Measurements from ENCODE around the gene PSMG1. TPM values are rescaled to one million over a fixed set of nuclear protein-coding genes. Genes with fewer than 3 reads are reported as not detected.
A peak's percentile ranks its signal among the peaks of the same experiment; 100 is the strongest.

The PSMG1 gene
- total RNA-seq, 6 donors from 2014 or later = 6.1 to 24.6 (median 19.7) TPM

DNA sequence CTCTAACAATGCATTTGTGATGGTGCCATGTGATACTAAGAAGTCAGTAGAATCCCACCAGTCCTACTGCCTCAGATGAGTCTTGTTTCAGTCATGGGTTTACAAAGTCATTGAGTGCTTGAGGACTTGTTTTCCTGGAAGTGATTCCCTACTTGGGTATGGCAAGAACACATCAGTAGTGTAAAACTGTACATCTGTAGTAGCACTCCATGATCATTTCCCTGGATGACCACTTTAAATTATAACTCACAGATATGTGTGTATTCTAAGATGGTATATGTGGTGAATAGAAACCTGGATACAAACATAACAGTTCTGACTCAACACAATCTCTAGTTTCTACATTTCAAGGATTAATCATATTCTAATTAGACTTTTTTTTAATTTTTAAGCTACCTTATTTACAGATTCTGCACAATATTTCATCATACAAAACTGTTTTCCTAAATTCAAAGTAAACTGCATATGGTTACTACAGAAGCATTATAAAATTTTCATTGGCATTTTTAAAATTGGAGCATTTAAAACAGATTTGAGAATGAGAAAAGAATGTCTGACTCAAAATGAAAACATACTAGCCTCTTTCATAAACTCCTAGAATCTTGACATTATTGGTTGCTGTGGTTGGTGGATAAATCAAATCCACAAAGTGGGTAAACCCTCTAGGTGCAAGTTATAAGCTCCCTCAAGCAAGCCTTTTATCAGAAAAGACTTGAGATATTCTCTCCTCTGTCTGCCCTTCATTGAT lies 6.8 kb upstream of the PSMG1 start:
- peaks cover 0 to 16% (median 7%) of the 10 kb centered on the region in 4 donors for H3K4me1 ChIP-seq
- H3K27me3 ChIP-seq = no peaks in the 10 kb centered on the region
- no peak overlapping the region for H3K27ac ChIP-seq
- no peak for DNase-seq
- ATAC-seq (ENCODE audit: low FRiP score in 2 of 2) = no peak
- no peak overlapping the region for H3K4me3 ChIP-seq
- peaks cover 0 to 12% (median 0%) of the 10 kb centered on the region in 4 donors for H3K36me3 ChIP-seq
- TF ChIP-seq POLR2AphosphoS5 (IDR thresholded peaks at IDR 0.05) = no peak
- no peak for TF ChIP-seq EP300 (IDR thresholded peaks at IDR 0.05)
- H3K9me3 ChIP-seq = no peaks in the 10 kb centered on the region

DNA sequence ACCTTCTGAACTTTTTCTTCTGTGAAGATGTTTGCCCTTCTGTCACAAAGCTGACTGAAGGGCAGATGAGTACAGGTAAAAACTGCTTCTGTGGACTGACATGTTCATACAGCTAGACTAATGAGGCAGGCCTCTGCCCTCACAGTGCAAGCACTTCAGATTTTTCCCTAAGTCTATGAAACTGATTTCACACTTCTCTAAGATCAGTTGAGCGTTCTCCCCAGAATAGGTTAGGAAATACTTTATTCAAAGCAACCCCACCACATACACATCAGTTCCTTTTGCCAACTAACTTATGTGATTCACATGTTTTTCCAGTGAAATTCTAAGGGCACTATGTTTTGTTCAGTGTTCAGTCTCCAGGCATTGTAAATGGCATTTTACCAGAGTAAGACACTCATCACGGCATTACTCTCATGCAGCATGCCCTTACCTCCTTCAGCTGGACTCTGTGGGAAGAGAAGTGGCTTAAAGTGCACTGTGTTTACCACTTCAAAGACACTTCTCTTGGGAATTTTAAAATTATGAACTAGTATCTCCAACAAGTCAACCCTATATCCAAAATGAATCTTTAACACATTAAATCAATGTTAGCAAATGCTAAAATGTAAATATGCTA lies 5.4 kb upstream of the PSMG1 start:
- Histone ChIP-seq H3K36me3 (no peaks in the 10 kb centered on the region), H3K27ac (peak overlapping the region in 3 of 4 donors; percentile 4 to 42 (median 12)), H3K4me3 (no peak overlapping the region), H3K9me3 (no peaks in the 10 kb centered on the region), H3K27me3 (no peaks in the 10 kb centered on the region), H3K4me1 (peaks cover 4 to 23% (median 12%) of the 10 kb centered on the region in 4 donors)
- TF ChIP-seq POLR2AphosphoS5 (IDR thresholded peaks at IDR 0.05) = no peak
- no peak for TF ChIP-seq EP300 (IDR thresholded peaks at IDR 0.05)
- TF ChIP-seq, protein P1, sequence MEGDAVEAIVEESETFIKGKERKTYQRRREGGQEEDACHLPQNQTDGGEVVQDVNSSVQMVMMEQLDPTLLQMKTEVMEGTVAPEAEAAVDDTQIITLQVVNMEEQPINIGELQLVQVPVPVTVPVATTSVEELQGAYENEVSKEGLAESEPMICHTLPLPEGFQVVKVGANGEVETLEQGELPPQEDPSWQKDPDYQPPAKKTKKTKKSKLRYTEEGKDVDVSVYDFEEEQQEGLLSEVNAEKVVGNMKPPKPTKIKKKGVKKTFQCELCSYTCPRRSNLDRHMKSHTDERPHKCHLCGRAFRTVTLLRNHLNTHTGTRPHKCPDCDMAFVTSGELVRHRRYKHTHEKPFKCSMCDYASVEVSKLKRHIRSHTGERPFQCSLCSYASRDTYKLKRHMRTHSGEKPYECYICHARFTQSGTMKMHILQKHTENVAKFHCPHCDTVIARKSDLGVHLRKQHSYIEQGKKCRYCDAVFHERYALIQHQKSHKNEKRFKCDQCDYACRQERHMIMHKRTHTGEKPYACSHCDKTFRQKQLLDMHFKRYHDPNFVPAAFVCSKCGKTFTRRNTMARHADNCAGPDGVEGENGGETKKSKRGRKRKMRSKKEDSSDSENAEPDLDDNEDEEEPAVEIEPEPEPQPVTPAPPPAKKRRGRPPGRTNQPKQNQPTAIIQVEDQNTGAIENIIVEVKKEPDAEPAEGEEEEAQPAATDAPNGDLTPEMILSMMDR (IDR thresholded peaks at IDR 0.05) = no peak
- no peak for TF ChIP-seq POLR2A (IDR thresholded peaks at IDR 0.05)
- 59 to 60% methylated on average over 2 of the region's 2 CpGs for WGBS, 2 donors
- no peak for DNase-seq
- peak; percentile 46 to 87 for ATAC-seq (ENCODE audit: low FRiP score in 2 of 2)

DNA sequence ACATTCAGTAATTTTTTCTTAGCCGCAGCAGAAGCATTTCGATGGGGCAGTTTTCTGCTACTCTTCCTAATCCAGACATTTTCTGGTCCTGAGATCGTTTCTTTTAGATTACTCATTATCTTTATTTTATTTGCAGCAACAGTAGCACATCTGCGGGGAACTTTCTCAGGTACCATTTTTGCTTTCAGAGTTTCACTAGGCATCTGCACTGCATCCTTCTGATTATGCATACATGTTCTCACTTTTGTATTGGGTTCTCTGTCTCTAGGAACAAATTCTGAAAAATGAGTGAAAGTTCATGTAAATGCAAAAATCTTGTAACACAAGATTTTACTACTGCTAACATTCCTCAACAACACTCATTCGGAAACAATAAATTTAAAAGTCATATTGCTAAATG lies 3.9 kb upstream of the PSMG1 start:
- 82 to 90% methylated on average over 5 of the region's 5 CpGs for WGBS, 2 donors

DNA sequence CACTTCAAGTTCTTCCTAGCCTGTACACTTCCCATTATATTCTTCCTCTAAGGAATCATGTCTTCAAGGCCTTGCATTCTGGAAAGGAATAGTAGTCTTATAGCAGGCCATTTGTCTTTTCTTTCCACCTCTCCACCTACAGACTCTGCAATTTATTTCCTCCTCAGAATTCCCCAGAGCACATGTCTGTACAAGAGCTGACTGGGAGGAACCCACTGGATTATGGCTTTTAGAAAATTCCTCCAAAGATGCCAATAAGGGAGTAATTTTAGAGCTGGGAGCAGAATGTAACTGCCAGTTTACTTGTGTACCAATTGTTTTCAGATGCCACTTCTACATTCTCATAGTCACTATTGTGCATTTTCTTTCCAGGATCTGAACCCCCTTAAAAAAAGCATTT lies 3.4 kb upstream of the PSMG1 start:
- Histone ChIP-seq H3K27me3 (no peaks in the 10 kb centered on the region), H3K9me3 (no peaks in the 10 kb centered on the region), H3K4me3 (no peak overlapping the region), H3K4me1 (peaks cover 13 to 33% (median 20%) of the 10 kb centered on the region in 4 donors), H3K27ac (no peak overlapping the region), H3K36me3 (no peaks in the 10 kb centered on the region)
- ATAC-seq (ENCODE audit: low FRiP score in 2 of 2) = no peak
- TF ChIP-seq POLR2A (IDR thresholded peaks at IDR 0.05) = no peak
- no peak for TF ChIP-seq POLR2AphosphoS5 (IDR thresholded peaks at IDR 0.05)
- TF ChIP-seq, protein P1 (IDR thresholded peaks at IDR 0.05) = no peak
- no peak for TF ChIP-seq EP300 (IDR thresholded peaks at IDR 0.05)
- no peak for DNase-seq

More for the DNA sequence above, 3.9 kb upstream of the PSMG1 start:
- Histone ChIP-seq H3K4me3 (no peak overlapping the region), H3K27ac (no peak overlapping the region), H3K36me3 (no peaks in the 10 kb centered on the region), H3K4me1 (peaks cover 8 to 29% (median 17%) of the 10 kb centered on the region in 4 donors), H3K9me3 (no peaks in the 10 kb centered on the region), H3K27me3 (no peaks in the 10 kb centered on the region)
- TF ChIP-seq, protein P1 (IDR thresholded peaks at IDR 0.05) = no peak
- TF ChIP-seq EP300 (IDR thresholded peaks at IDR 0.05) = no peak
- TF ChIP-seq POLR2AphosphoS5 (IDR thresholded peaks at IDR 0.05) = no peak
- TF ChIP-seq POLR2A (IDR thresholded peaks at IDR 0.05) = no peak
- DNase-seq (no peak), ATAC-seq (ENCODE audit: low FRiP score in 2 of 2) (no peak)

DNA sequence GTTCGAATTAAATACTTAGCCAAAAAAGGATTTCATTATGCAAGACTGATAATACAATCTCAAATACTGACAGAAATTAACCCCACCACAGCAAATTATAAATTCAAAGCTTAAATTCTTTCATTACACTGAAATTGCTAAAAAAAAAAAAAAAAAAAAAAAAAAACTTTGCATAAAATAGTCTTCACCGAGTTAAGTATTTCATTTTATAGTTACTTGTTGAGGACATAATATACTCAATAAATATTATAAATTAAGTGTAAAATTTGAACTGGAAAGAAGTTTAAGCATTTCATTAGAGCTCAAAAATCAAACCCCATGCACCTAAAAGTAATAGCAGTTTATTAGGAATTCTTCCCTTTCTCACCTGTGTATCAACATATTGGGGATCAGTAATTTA lies 1.9 kb upstream of the PSMG1 start:
- DNase-seq = no peak
- TF ChIP-seq POLR2AphosphoS5 (IDR thresholded peaks at IDR 0.05) (no peak), POLR2A (IDR thresholded peaks at IDR 0.05) (no peak), EP300 (IDR thresholded peaks at IDR 0.05) (no peak)
- TF ChIP-seq, protein P1 (IDR thresholded peaks at IDR 0.05) = no peak
- peaks cover 13 to 35% (median 20%) of the 10 kb centered on the region in 4 donors for H3K4me1 ChIP-seq

More for the DNA sequence above, 1.9 kb upstream of the PSMG1 start:
- Histone ChIP-seq H3K36me3 (no peaks in the 10 kb centered on the region), H3K9me3 (no peaks in the 10 kb centered on the region), H3K4me3 (no peak overlapping the region), H3K27ac (no peak overlapping the region), H3K27me3 (no peaks in the 10 kb centered on the region)
- ATAC-seq (ENCODE audit: low FRiP score in 2 of 2) = no peak
- 80 to 89% methylated on average over 2 of the region's 2 CpGs for WGBS, 2 donors
